Transverse colon (tissue), 4 donors: ENCODE data around the gene RNFT2. TPM values are rescaled to one million over a fixed set of nuclear protein-coding genes. Genes with fewer than 3 reads are reported as not detected.

ENCODE experiments used
- DNase-seq: peaks from one replicate; pipeline ENCODE4 v3.0.0-alpha.2; 2019
- H3K27ac ChIP-seq, 4 donors: fragments of 200-600 bp; sonication (generic); 2 replicates each; pipeline ENCODE4 v1.5.1; 2016 to 2018; ENCODE audit warnings: inconsistent platforms in 4 of 4
- H3K27me3 ChIP-seq: fragments of 200-600 bp; sonication (generic); 2 replicates; pipeline ENCODE4 v1.5.1; 2017; ENCODE audit warnings: inconsistent platforms
- H3K36me3 ChIP-seq, 4 donors: fragments of 200-600 bp; sonication (generic); 2 replicates each; pipeline ENCODE4 v1.5.1; 2017 to 2019; ENCODE audit warnings: inconsistent platforms in 4 of 4
- H3K4me1 ChIP-seq, 4 donors: fragments of 200-600 bp; sonication (generic); 2 replicates each; pipeline ENCODE4 v1.5.1; 2017 to 2020; ENCODE audit warnings: inconsistent platforms in 4 of 4
- H3K4me3 ChIP-seq, 4 donors: fragments of 200-600 bp; sonication (generic); 1 replicate in 1 of 4; 2 replicates in 3 of 4; pipeline versions ENCODE4 v1.5.1 to v1.6.1; 2017 to 2019; ENCODE audit warnings: inconsistent platforms in 4 of 4
- H3K9me3 ChIP-seq, 2 donors: fragments of 200-600 bp; sonication (generic); 2 replicates each; pipeline ENCODE4 v1.5.1; 2017 to 2019; ENCODE audit warnings: inconsistent platforms in 2 of 2
- CTCF ChIP-seq, 5 experiments: fragments of 200-600 bp in 3 of 5; fragments of 450-650 bp in 2 of 5; sonication (generic) in 3 of 5; IDR thresholded peaks; 1 replicate in 2 of 5; 2 replicates in 3 of 5; pipeline ENCODE4 v1.5.1; 2016 to 2017; ENCODE audit warnings: antibody characterized with exemption in 5 of 5, inconsistent platforms in 3 of 5, mild to moderate bottlenecking in 2 of 5, moderate library complexity in 1 of 5
- EP300 ChIP-seq: sonication (generic); formaldehyde crosslinking; IDR thresholded peaks from one replicate; pipeline ENCODE4 v1.6.1; 2017; ENCODE audit warnings: antibody characterized with exemption, low read depth
- POLR2A ChIP-seq: fragments of 450-650 bp; IDR thresholded peaks from one replicate; pipeline ENCODE4 v1.6.1; 2016; ENCODE audit warnings: antibody characterized with exemption, mild to moderate bottlenecking, moderate library complexity
- POLR2AphosphoS5 ChIP-seq, 3 donors: sonication (generic); formaldehyde crosslinking; IDR thresholded peaks; one replicate each; pipeline ENCODE4 v1.6.1; 2016; ENCODE audit warnings: antibody characterized with exemption in 3 of 3
- WGBS, 2 donors: methylation state at CpG; one replicate each; pipeline ENCODE4 v1.1.5; 2018; ENCODE audit warnings: low coverage in 1 of 2; 5-methylcytosine and 5-hydroxymethylcytosine counted together
- in situ Hi-C, 4 donors: fragments of 200-750 bp; cut with MboI; loops; one replicate each; pipeline versions ENCODE4 v1.15.0 to v1.15.1; 2017; ENCODE audit warnings: low sequenced_read_pairs in 3 of 4, low pct_ligation_motif_present in 1 of 4, low pct_unique_long_range_greater_than_20kb in 1 of 4
- intact Hi-C: fragments of 100-400 bp; cut with DNase I; formaldehyde crosslinking; loops from one replicate; pipeline ENCODE4 v1.15.1; 2023; ENCODE audit warnings: low total_unique reads
- total RNA-seq, 4 donors: library from RNA; depleted of rRNA; stranded (reverse); fragments of >200 nt; gene quantifications; one replicate each; pipeline ENCODE4 v1.1.0, GENCODE V29; 2016

Gene RNFT2
- total RNA-seq, 4 donors from 2014 or later = 0.20 to 1.1 (median 0.68) TPM; not detected in 1

DNA sequence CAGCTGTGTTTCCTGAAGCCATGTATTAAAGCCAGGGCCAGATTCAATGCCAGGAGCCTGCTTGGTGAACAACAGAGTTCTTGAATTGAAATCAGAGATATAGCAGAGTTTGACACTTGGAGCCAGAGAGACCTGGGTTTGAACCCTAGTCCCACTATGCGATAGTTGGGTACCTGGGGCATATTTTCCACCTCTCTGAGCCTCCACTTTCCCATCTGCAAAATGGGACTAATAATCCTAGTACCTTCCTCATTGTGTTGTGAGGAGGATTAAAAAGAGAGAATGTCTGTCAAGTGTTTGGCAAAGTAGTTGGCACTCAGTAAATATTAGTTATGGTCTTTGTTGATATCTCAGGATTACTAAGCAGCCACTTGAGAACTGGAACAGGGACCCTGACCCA lies 149.1 kb downstream of the RNFT2 start:
- Histone ChIP-seq H3K27ac (no peak overlapping the region), H3K4me3 (no peak overlapping the region), H3K27me3 (peaks cover 28% of the 10 kb centered on the region), H3K4me1 (peaks cover 0 to 5% (median 2%) of the 10 kb centered on the region in 4 donors), H3K36me3 (no peaks in the 10 kb centered on the region), H3K9me3 (no peaks in the 10 kb centered on the region)
- intact Hi-C loops = no loop called here
- in situ Hi-C loops = no loop called here
- no peak for DNase-seq
- no peak for TF ChIP-seq POLR2A
- TF ChIP-seq CTCF (IDR thresholded peaks at IDR 0.05) = no peak
- no peak for TF ChIP-seq POLR2AphosphoS5 (IDR thresholded peaks at IDR 0.05)
- no peak for TF ChIP-seq EP300
- WGBS, 2 donors = 95% methylated on average over 1 of the region's 1 CpG; no CpG with 5 or more reads in 1 of the 2 donors

GRCh38 chr12:116887897-116888296 lies 149.8 kb downstream of the RNFT2 start:
- in situ Hi-C loops (no loop called here), intact Hi-C loops (no loop called here)
- DNase-seq = no peak
- WGBS, 2 donors = 54 to 56% methylated on average over 6 of the region's 6 CpGs
- Histone ChIP-seq H3K4me1 (peaks cover 0 to 5% (median 0%) of the 10 kb centered on the region in 4 donors), H3K4me3 (no peak overlapping the region), H3K27ac (no peak overlapping the region), H3K9me3 (no peaks in the 10 kb centered on the region), H3K27me3 (peaks cover 22% of the 10 kb centered on the region), H3K36me3 (no peaks in the 10 kb centered on the region)
- TF ChIP-seq EP300 (no peak), POLR2A (no peak), CTCF (IDR thresholded peaks at IDR 0.05) (no peak), POLR2AphosphoS5 (IDR thresholded peaks at IDR 0.05) (no peak)

- peaks cover 0 to 5% (median 0%) of the 10 kb centered on the region in 4 donors for H3K4me1 ChIP-seq
- TF ChIP-seq EP300 = no peak
- TF ChIP-seq POLR2A = no peak
- no peak for TF ChIP-seq POLR2AphosphoS5 (IDR thresholded peaks at IDR 0.05)
- no peak for TF ChIP-seq CTCF (IDR thresholded peaks at IDR 0.05)
- no peak for DNase-seq
- H3K36me3 ChIP-seq = no peaks in the 10 kb centered on the region
- 98 to 100% methylated on average over 1 to 2 of the region's 2 CpGs for WGBS, 2 donors
- in situ Hi-C loops (no loop called here), intact Hi-C loops (no loop called here)
- no peak overlapping the region for H3K4me3 ChIP-seq
- no peak overlapping the region for H3K27ac ChIP-seq
- H3K27me3 ChIP-seq = no peaks in the 10 kb centered on the region
- H3K9me3 ChIP-seq = no peaks in the 10 kb centered on the region
Observed at GRCh38 chr12:116890330-116890729, 152.2 kb downstream of the RNFT2 start.

DNA sequence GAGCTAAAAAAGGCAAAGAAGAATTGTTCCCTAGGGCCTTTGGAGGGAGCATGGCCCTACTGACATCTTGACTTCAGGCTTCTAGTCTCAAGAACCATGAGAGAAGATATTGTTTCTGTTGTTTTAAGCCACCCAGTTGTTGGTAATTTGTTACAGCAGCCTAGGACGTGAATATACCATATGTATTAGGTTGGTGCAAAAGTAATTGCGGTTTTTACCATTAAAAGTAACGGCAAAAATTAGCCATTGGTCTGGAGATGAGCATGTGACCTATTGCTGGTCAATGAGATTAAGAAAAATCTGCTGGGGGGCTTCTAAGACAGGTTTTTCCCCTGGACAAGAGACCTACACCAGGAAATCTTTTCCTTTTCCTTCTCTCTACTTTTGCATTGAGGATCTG lies 152.9 kb downstream of the RNFT2 start:
- no peaks in the 10 kb centered on the region for H3K9me3 ChIP-seq
- in situ Hi-C loops = no loop called here
- TF ChIP-seq CTCF (IDR thresholded peaks at IDR 0.05) (no peak), EP300 (no peak), POLR2AphosphoS5 (IDR thresholded peaks at IDR 0.05) (no peak), POLR2A (no peak)
- H3K4me1 ChIP-seq = peaks cover 0 to 5% (median 0%) of the 10 kb centered on the region in 4 donors
- 90 to 93% methylated on average over 2 to 3 of the region's 3 CpGs for WGBS, 2 donors
- intact Hi-C loops = no loop called here
- no peak for DNase-seq
- H3K27ac ChIP-seq = no peak overlapping the region
- H3K4me3 ChIP-seq = no peak overlapping the region
- no peaks in the 10 kb centered on the region for H3K27me3 ChIP-seq
- H3K36me3 ChIP-seq = no peaks in the 10 kb centered on the region
